Caco-2 (cell line): Measurements from ENCODE around the gene SLC9A7. TPM values are rescaled to one million over a fixed set of nuclear protein-coding genes. Genes with fewer than 3 reads are reported as not detected.
A peak's percentile ranks its signal among the peaks of the same experiment; 100 is the strongest.

Source experiments
- BruUV-seq: library from RNA; stranded (reverse); fragments of 400-500 nt; replicated peaks from 2 replicates; lab custom pipeline; 2021; lab: Mats Ljungman, UMichigan
- CTCF ChIA-PET: fragments of 300-600 bp; sonication (Branson Sonifier 250); formaldehyde crosslinking; loops from one replicate; lab custom pipeline; 2022; ENCODE audit warnings: antibody characterized with exemption; lab: Charles Lee
- POLR2A ChIA-PET: fragments of 300-600 bp; sonication (Branson Sonifier 250); formaldehyde crosslinking; loops from one replicate; lab custom pipeline; 2022; ENCODE audit warnings: antibody characterized with exemption; lab: Charles Lee
- DNase-seq, 2 experiments: peaks; one replicate each; pipeline versions ENCODE4 v3.0.0 to v3.0.0-alpha.2; 2020 to 2022
- H3K27me3 ChIP-seq: replicated peaks from 2 replicates; pipeline ENCODE4 v1.6.0; 2011; ENCODE audit warnings: low read length; ENCODE audit not compliant: control insufficient read depth, insufficient read depth
- H3K36me3 ChIP-seq: 2 replicates; pipeline ENCODE4 v1.5.1; 2011; ENCODE audit warnings: low read length; ENCODE audit not compliant: control insufficient read depth, insufficient read depth
- H3K4me1 ChIP-seq: fragments of 250-450 bp; sonication (Bioruptor Pico); 2 replicates; pipeline ENCODE4 v1.5.1; 2020; ENCODE audit warnings: mild to moderate bottlenecking
- H3K4me3 ChIP-seq: 2 replicates; pipeline ENCODE4 v1.5.1; 2011; ENCODE audit warnings: low read depth, mild to moderate bottlenecking, control low read depth, low read length
- H3K9me3 ChIP-seq: fragments of 250-450 bp; sonication (Bioruptor Pico); 2 replicates; pipeline ENCODE4 v1.5.1; 2020; ENCODE audit warnings: mild to moderate bottlenecking, moderate library complexity
- H3K27ac Mint-ChIP-seq: one replicate; pipeline ENCODE4 v1.8.0; 2022; ENCODE audit warnings: mixed read lengths; ENCODE audit not compliant: unreplicated experiment
- H3K27me3 Mint-ChIP-seq: one replicate; pipeline ENCODE4 v1.8.0; 2022; ENCODE audit warnings: mixed read lengths; ENCODE audit not compliant: insufficient read depth, unreplicated experiment
- H3K36me3 Mint-ChIP-seq: one replicate; pipeline ENCODE4 v1.8.0; 2022; ENCODE audit warnings: mild to moderate bottlenecking, mixed read lengths; ENCODE audit not compliant: insufficient read depth, unreplicated experiment
- H3K4me1 Mint-ChIP-seq: one replicate; pipeline ENCODE4 v1.8.0; 2022; ENCODE audit warnings: low read depth, mixed read lengths; ENCODE audit not compliant: unreplicated experiment
- H3K4me3 Mint-ChIP-seq: one replicate; pipeline ENCODE4 v1.8.0; 2022; ENCODE audit warnings: mild to moderate bottlenecking, moderate library complexity, mixed read lengths; ENCODE audit not compliant: unreplicated experiment
- H3K9me3 Mint-ChIP-seq: one replicate; pipeline ENCODE4 v1.8.0; 2022; ENCODE audit warnings: mixed read lengths; ENCODE audit not compliant: unreplicated experiment
- CTCF ChIP-seq, 2 experiments: fragments of 200-600 bp in 1 of 2; IDR thresholded peaks; 1 replicate in 1 of 2; 2 replicates in 1 of 2; pipeline versions ENCODE4 v1.5.1 to v1.8.0; 2011 to 2022; ENCODE audit warnings: antibody characterized with exemption in 1 of 2, control low read depth in 1 of 2, inconsistent platforms in 1 of 2, low read depth in 1 of 2, low read length in 1 of 2, mild to moderate bottlenecking in 1 of 2, moderate library complexity in 1 of 2; ENCODE audit not compliant: insufficient read depth in 1 of 2, severe bottlenecking in 1 of 2, unreplicated experiment in 1 of 2
- intact Hi-C: fragments of 100-400 bp; cut with micrococcal nuclease; formaldehyde crosslinking; loops from one replicate; pipeline ENCODE4 v1.10.0; 2022; ENCODE audit not compliant: unreplicated experiment
- total RNA-seq: library from RNA; stranded (reverse); gene quantifications from 2 replicates; pipeline ENCODE4 v1.2.3, GENCODE V29; 2022

The SLC9A7 gene
- total RNA-seq, 1 experiment from 2014 or later = 20.1 TPM

GRCh38 chrX:46580613-46581012 is 178.3 kb downstream of the SLC9A7 start:
- H3K27me3 Mint-ChIP-seq = no peaks in the 10 kb centered on the region
- peaks cover 5% of the 10 kb centered on the region for H3K36me3 Mint-ChIP-seq
- Histone ChIP-seq H3K4me1 (no peaks in the 10 kb centered on the region), H3K36me3 (no peaks in the 10 kb centered on the region), H3K27me3 (no peaks in the 10 kb centered on the region), H3K4me3 (no peak overlapping the region), H3K9me3 (no peaks in the 10 kb centered on the region)
- DNase-seq = no peak
- H3K4me1 Mint-ChIP-seq = peaks cover 7% of the 10 kb centered on the region
- no peak overlapping the region for H3K27ac Mint-ChIP-seq
- ChIA-PET POLR2A (no interaction called here), CTCF (no interaction called here)
- BruUV-seq = no TSS peak
- H3K9me3 Mint-ChIP-seq = no peaks in the 10 kb centered on the region
- H3K4me3 Mint-ChIP-seq = no peak overlapping the region
- intact Hi-C loops = no loop called here
- no peak for TF ChIP-seq CTCF (IDR thresholded peaks at IDR 0.05; ENCODE audit: insufficient read depth in 1 of 2, low read depth in 1 of 2, low read length in 1 of 2, severe bottlenecking in 1 of 2, unreplicated experiment in 1 of 2)

GRCh38 chrX:46579250-46579649 is 179.7 kb downstream of the SLC9A7 start:
- Mint-ChIP-seq H3K4me1 (peaks cover 7% of the 10 kb centered on the region), H3K27ac (no peak overlapping the region), H3K4me3 (no peak overlapping the region), H3K27me3 (no peaks in the 10 kb centered on the region), H3K9me3 (no peaks in the 10 kb centered on the region), H3K36me3 (peaks cover 5% of the 10 kb centered on the region)
- intact Hi-C loops = no loop called here
- no peaks in the 10 kb centered on the region for H3K36me3 ChIP-seq
- H3K9me3 ChIP-seq = no peaks in the 10 kb centered on the region
- ChIA-PET POLR2A (no interaction called here), CTCF (no interaction called here)
- no TSS peak for BruUV-seq
- H3K4me1 ChIP-seq = no peaks in the 10 kb centered on the region
- no peak for TF ChIP-seq CTCF (IDR thresholded peaks at IDR 0.05; ENCODE audit: insufficient read depth in 1 of 2, low read depth in 1 of 2, low read length in 1 of 2, severe bottlenecking in 1 of 2, unreplicated experiment in 1 of 2)
- no peak for DNase-seq
- H3K4me3 ChIP-seq = no peak overlapping the region
- no peaks in the 10 kb centered on the region for H3K27me3 ChIP-seq

GRCh38 chrX:46577221-46578005 is 181.5 kb downstream of the SLC9A7 start:
- H3K27me3 ChIP-seq = no peaks in the 10 kb centered on the region
- H3K9me3 Mint-ChIP-seq = no peaks in the 10 kb centered on the region
- no peaks in the 10 kb centered on the region for H3K36me3 ChIP-seq
- H3K4me1 Mint-ChIP-seq = peaks cover 7% of the 10 kb centered on the region
- H3K4me3 ChIP-seq = no peak overlapping the region
- peaks cover 12% of the 10 kb centered on the region for H3K36me3 Mint-ChIP-seq
- no peaks in the 10 kb centered on the region for H3K9me3 ChIP-seq
- intact Hi-C loops = no loop called here
- H3K4me1 ChIP-seq = no peaks in the 10 kb centered on the region; the same call in 1 of the 2 replicates
- DNase-seq = no peak
- H3K4me3 Mint-ChIP-seq = peak overlapping the region; percentile 23
- POLR2A ChIA-PET = no interaction called here
- no TSS peak for BruUV-seq
- no peak overlapping the region for H3K27ac Mint-ChIP-seq
- TF ChIP-seq CTCF (IDR thresholded peaks at IDR 0.05; ENCODE audit: insufficient read depth in 1 of 2, low read depth in 1 of 2, low read length in 1 of 2, severe bottlenecking in 1 of 2, unreplicated experiment in 1 of 2) = no peak
- CTCF ChIA-PET = no interaction called here
- H3K27me3 Mint-ChIP-seq = no peaks in the 10 kb centered on the region
